ENCODE measurements around the gene ADGRL1. TPM values are rescaled to one million over a fixed set of nuclear protein-coding genes. Genes with fewer than 3 reads are reported as not detected.
"Not testable (repeated sequence)": the region's sequence is repeated elsewhere in the genome, so short reads cannot be mapped to it uniquely, and the experiment has no call there.

Gene ADGRL1
- polyA plus RNA-seq, 1 experiment = 2.0 TPM

GRCh38 chr19:14222886-14223285 is 16.9 kb upstream of the ADGRL1 start:
- no peak for DNase-seq (ENCODE audit: low read depth, low spot score)
- POLR2A ChIA-PET = no interaction called here
- Histone ChIP-seq H3K9me3 (ENCODE audit: control insufficient read depth, insufficient read depth, low read length) (no peaks in the 10 kb centered on the region), H3K27me3 (ENCODE audit: control insufficient read depth, insufficient read depth, low read length) (peaks cover 3% of the 10 kb centered on the region), H3K4me3 (ENCODE audit: low read depth, low read length) (no peak overlapping the region), H3K27ac (ENCODE audit: low read depth, low read length) (no peak overlapping the region)
- TF ChIP-seq CTCF (IDR thresholded peaks at IDR 0.05; ENCODE audit: low read depth, low read length) = no peak
- CTCF ChIA-PET = no interaction called here

- DNase-seq (ENCODE audit: low read depth, low spot score); H3K9me3 ChIP-seq (ENCODE audit: control insufficient read depth, insufficient read depth, low read length); POLR2A ChIA-PET; H3K27me3 ChIP-seq (ENCODE audit: control insufficient read depth, insufficient read depth, low read length); H3K27ac ChIP-seq (ENCODE audit: low read depth, low read length); H3K4me3 ChIP-seq (ENCODE audit: low read depth, low read length); CTCF ChIA-PET: not testable (repeated sequence)
- peak; percentile 32 for TF ChIP-seq CTCF (IDR thresholded peaks at IDR 0.05; ENCODE audit: low read depth, low read length)
Measured at GRCh38 chr19:14221345-14221744, 15.4 kb upstream of the ADGRL1 start.

- ChIA-PET POLR2A (no interaction called here), CTCF (interaction anchor here (1.0 to 2.0 kb wide), 3 partner anchors 82 to 145 kb away, joined by 3 to 4 read pairs (median 4); partner anchors contain the start of gene ASF1B)
- H3K27me3 ChIP-seq (ENCODE audit: control insufficient read depth, insufficient read depth, low read length) = peaks cover 3% of the 10 kb centered on the region
- DNase-seq (ENCODE audit: low read depth, low spot score) = no peak
- H3K4me3 ChIP-seq (ENCODE audit: low read depth, low read length) = no peak overlapping the region
- no peak overlapping the region for H3K27ac ChIP-seq (ENCODE audit: low read depth, low read length)
- no peaks in the 10 kb centered on the region for H3K9me3 ChIP-seq (ENCODE audit: control insufficient read depth, insufficient read depth, low read length)
- no peak for TF ChIP-seq CTCF (IDR thresholded peaks at IDR 0.05; ENCODE audit: low read depth, low read length)
Measured at GRCh38 chr19:14218620-14219330, 12.8 kb upstream of the ADGRL1 start.

GRCh38 chr19:14217886-14218285 is 11.9 kb upstream of the ADGRL1 start:
- DNase-seq (ENCODE audit: low read depth, low spot score); H3K27ac ChIP-seq (ENCODE audit: low read depth, low read length); H3K9me3 ChIP-seq (ENCODE audit: control insufficient read depth, insufficient read depth, low read length); H3K4me3 ChIP-seq (ENCODE audit: low read depth, low read length); H3K27me3 ChIP-seq (ENCODE audit: control insufficient read depth, insufficient read depth, low read length); POLR2A ChIA-PET: not testable (repeated sequence)
- CTCF ChIA-PET = interaction anchor here (1.0 to 2.0 kb wide), 5 partner anchors 81 to 197 kb away, joined by 3 to 4 read pairs (median 3); partner anchors contain the start of gene ASF1B

- Histone ChIP-seq H3K4me3 (ENCODE audit: low read depth, low read length) (no peak overlapping the region), H3K27ac (ENCODE audit: low read depth, low read length) (no peak overlapping the region), H3K27me3 (ENCODE audit: control insufficient read depth, insufficient read depth, low read length) (peaks cover 5% of the 10 kb centered on the region), H3K9me3 (ENCODE audit: control insufficient read depth, insufficient read depth, low read length) (no peaks in the 10 kb centered on the region)
- ChIA-PET CTCF (no interaction called here), POLR2A (no interaction called here)
- TF ChIP-seq CTCF (IDR thresholded peaks at IDR 0.05; ENCODE audit: low read depth, low read length) = no peak
- DNase-seq (ENCODE audit: low read depth, low spot score) = no peak
Measured at GRCh38 chr19:14214580-14214979, 8.6 kb upstream of the ADGRL1 start.

- H3K9me3 ChIP-seq (ENCODE audit: control insufficient read depth, insufficient read depth, low read length); H3K27ac ChIP-seq (ENCODE audit: low read depth, low read length); DNase-seq (ENCODE audit: low read depth, low spot score); H3K4me3 ChIP-seq (ENCODE audit: low read depth, low read length); CTCF ChIA-PET; POLR2A ChIA-PET: not testable (repeated sequence)
- H3K27me3 ChIP-seq (ENCODE audit: control insufficient read depth, insufficient read depth, low read length) = peaks cover 27% of the 10 kb centered on the region
Measured at GRCh38 chr19:14210182-14210581, 4.2 kb upstream of the ADGRL1 start.

GRCh38 chr19:14209401-14209800 is 3.4 kb upstream of the ADGRL1 start:
- CTCF ChIA-PET; POLR2A ChIA-PET; H3K4me3 ChIP-seq (ENCODE audit: low read depth, low read length); DNase-seq (ENCODE audit: low read depth, low spot score); H3K27ac ChIP-seq (ENCODE audit: low read depth, low read length); H3K9me3 ChIP-seq (ENCODE audit: control insufficient read depth, insufficient read depth, low read length): not testable (repeated sequence)
- H3K27me3 ChIP-seq (ENCODE audit: control insufficient read depth, insufficient read depth, low read length) = peaks cover 33% of the 10 kb centered on the region

GRCh38 chr19:14208496-14208895 is 2.5 kb upstream of the ADGRL1 start:
- H3K27ac ChIP-seq (ENCODE audit: low read depth, low read length); POLR2A ChIA-PET; DNase-seq (ENCODE audit: low read depth, low spot score); H3K9me3 ChIP-seq (ENCODE audit: control insufficient read depth, insufficient read depth, low read length); H3K4me3 ChIP-seq (ENCODE audit: low read depth, low read length); CTCF ChIA-PET: not testable (repeated sequence)
- peaks cover 35% of the 10 kb centered on the region for H3K27me3 ChIP-seq (ENCODE audit: control insufficient read depth, insufficient read depth, low read length)

GRCh38 chr19:14207796-14208195 is 1.8 kb upstream of the ADGRL1 start:
- DNase-seq (ENCODE audit: low read depth, low spot score); H3K27ac ChIP-seq (ENCODE audit: low read depth, low read length); H3K9me3 ChIP-seq (ENCODE audit: control insufficient read depth, insufficient read depth, low read length); CTCF ChIA-PET; POLR2A ChIA-PET: not testable (repeated sequence)
- H3K4me3 ChIP-seq (ENCODE audit: low read depth, low read length) = peak overlapping the region; percentile 53; the same call in 1 of the 2 replicates
- peaks cover 39% of the 10 kb centered on the region for H3K27me3 ChIP-seq (ENCODE audit: control insufficient read depth, insufficient read depth, low read length)
